A172 (cell line): ENCODE data around the gene PDE10A. TPM values are rescaled to one million over a fixed set of nuclear protein-coding genes. Genes with fewer than 3 reads are reported as not detected.

Experiments used
- DNase-seq: peaks from one replicate; pipeline ENCODE4 v3.0.0-alpha.2; 2015; ENCODE audit warnings: low spot score
- total RNA-seq: library from RNA; depleted of rRNA; stranded (reverse); fragments of >200 nt; shearing (Covaris generic); gene quantifications from 2 replicates; pipeline ENCODE4 v1.2.3, GENCODE V29; 2014

PDE10A gene
- total RNA-seq, 1 experiment from 2014 or later = 13.9 TPM

- no peak for DNase-seq
Measured at GRCh38 chr6:165655191-165655590, 7.8 kb downstream of the PDE10A start.

- DNase-seq = no peak
Measured at GRCh38 chr6:165654144-165654543, 8.9 kb downstream of the PDE10A start.

GRCh38 chr6:165653607-165654006, 9.4 kb downstream of the PDE10A start:
- DNase-seq = no peak

- peak; percentile 28 for DNase-seq
Measured at GRCh38 chr6:165653196-165653595, 9.8 kb downstream of the PDE10A start.

DNA sequence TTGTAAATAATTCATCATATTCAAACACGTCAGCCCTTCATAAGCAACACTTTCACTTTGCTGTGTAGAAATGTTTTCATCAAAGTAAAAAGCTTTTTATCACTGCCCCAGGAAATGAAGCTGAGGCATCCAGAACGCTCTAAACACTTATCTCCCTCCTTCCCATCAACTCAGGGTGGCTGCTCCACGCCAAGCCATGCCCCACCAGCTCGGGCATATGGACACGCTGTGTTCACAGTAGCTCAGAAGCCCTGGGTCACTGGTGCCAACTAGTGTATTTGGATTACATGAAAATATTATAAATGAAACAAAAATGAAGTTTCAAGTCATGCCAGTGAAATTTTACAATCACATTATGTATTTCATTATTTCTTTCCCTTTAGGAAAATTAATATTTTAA, 10.3 kb downstream of the PDE10A start:
- no peak for DNase-seq

DNA sequence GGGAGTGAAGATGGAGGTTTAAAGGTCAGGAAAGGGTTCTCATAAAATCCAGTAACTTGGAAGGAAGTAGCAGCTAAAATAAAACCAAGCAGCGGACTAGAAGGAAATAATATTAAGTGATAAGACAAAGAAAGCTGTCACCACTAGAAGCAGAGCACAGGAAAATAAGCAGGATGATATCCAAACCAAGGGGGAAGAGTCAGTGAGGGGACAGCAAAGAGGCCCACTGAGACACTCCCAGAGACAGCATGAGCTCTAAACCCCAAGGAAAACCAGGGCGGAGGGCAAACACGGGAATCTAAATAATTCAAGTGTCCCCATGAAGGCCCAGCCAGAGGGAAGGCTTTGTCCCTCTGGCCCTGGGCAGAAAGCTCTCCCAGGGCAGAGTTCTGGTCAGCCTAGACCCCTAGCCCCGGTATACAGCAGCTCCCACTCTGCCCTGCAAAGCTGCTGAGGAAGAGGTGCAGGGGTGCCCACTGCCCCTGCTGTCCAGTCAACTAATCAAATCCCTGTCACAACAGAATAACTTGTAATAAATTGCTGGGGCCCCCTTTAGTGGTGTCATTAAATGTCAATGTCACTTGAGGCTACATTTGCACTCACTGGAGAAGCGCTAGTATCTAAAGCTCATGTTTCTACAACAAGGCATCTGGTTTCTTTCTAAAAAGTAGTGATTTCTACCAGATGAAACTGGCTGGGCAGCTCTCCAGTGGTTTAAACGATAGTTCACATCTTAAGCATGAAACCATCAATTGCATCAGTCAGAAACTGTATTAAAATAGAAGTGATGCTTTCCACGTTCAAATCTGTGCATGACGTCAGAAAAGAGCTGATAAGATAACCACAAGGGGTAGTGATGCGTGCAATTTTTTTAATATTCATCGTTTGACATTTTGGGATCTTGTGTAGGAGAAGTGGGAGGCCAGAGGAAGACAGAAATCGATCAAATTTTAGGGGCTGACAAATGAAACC, 13.6 kb downstream of the PDE10A start:
- no peak for DNase-seq

GRCh38 chr6:165647041-165647440, 16.0 kb downstream of the PDE10A start:
- DNase-seq = no peak

GRCh38 chr6:165645919-165646318, 17.1 kb downstream of the PDE10A start:
- no peak for DNase-seq

- DNase-seq = no peak
Measured at GRCh38 chr6:165644586-165645266, 18.3 kb downstream of the PDE10A start.

GRCh38 chr6:165643015-165643414, 20.0 kb downstream of the PDE10A start:
- no peak for DNase-seq

DNA sequence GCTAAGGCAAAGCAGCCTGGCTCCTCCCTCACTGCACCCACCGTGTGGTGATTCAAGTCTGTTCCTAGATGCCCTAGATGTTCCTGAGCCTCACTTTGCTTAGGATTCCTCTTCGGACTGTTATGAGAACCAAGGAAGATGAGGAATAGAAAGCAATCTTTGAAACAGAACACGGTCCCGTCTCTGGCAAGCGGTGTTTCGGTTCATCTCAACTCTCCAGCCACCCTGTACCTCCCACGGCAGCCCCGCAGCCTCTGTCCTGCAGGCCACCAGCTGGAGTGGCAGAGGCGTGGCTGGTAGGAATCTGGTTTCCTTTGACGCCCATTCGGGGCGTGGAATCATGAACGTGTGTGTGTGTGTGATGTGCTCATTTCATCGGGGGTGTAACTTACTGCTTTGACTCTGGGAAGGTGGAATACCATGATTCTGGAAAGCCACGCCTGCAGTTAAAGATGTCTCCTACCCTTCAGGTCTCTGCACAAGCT, 21.3 kb downstream of the PDE10A start:
- DNase-seq = no peak

- DNase-seq = no peak
Measured at GRCh38 chr6:165640806-165641205, 22.2 kb downstream of the PDE10A start.

- no peak for DNase-seq
Measured at GRCh38 chr6:165638530-165638929, 24.5 kb downstream of the PDE10A start.

GRCh38 chr6:165637586-165637985, 25.5 kb downstream of the PDE10A start:
- no peak for DNase-seq

DNA sequence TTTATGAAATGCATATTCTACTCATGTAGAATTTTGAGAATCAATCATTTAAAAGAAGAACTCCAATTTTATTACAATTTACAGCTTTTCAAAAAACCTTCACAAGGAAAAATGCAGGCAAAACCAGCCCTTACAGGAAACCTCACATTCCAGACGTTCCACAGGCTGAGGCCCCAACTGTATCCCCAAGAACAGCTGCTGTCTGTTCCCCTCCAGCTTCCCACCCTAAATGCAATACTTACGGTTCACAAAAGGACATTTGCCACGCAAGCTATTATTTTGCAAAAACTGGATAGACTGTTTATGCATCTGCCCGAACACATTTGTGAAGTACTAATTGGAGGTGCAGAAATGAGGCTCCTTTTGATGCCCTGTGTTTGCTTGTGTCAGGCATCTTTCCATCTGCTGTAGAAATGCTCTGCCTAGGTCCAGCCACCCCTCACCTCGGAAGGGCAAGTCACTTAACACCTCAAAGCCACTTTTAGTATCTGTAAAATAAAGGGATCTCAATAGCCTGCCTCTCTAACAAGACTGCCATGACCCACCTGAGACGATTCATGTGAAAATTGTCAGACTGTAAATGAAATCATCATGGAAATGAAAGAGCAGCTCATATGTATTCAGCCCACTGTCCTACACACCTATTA, 26.5 kb downstream of the PDE10A start:
- DNase-seq = peak; percentile 36

- no peak for DNase-seq
Measured at GRCh38 chr6:165635965-165636364, 27.1 kb downstream of the PDE10A start.

DNA sequence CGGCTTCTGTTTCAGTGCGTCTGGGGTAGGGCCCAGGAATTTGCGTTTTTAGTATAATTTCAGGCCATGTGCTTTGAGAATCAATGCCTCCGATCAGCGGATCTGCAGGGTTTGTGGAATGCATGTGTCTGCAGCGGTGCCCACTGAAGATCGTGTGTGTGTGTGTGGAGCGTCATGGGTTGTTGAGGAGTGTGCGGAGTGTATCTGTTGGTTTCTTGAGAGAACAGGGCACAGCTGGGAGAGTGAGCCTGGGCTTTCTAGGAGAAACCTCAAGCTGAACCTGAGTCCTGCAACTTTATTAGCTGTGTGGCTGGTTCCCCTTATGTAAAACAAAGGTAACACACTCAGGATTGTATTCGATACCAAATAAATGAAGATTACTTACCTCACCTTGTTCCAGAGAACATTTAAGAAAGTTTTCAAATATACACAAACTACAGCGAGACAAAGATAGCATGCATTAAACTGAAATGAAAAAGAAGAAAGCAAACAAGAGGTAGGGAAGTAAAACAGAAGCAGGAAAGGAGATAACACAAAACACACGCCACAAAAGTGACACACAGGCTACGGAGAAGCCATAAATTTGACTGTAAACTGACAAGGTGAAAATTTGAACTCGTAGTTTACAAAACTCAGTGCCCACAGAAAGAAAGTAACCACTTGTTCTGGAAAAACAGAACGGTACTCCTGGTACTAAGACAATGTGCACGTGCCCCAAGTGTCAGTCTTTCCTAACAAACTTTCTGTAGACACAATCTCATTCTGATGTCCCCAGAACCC, 28.8 kb downstream of the PDE10A start:
- no peak for DNase-seq

DNA sequence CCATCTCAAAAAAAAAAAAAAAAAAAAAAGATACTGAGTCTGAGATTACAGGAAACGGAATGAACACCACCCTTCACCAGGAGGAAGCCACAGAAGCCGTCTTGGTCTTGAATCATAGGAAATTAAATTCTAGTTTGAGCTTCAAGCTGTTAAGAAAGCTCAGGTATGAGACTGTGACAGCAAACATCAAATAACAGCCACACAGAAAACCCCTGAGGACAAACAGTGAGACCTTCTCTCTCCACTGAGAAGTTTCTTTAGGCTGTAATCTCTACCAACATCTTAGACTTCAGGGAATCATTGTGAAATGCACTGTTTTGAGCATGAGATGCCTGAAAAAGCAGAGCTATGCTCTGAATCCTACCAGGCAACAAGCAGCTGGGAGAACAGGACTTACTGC, 30.8 kb downstream of the PDE10A start:
- no peak for DNase-seq

DNA sequence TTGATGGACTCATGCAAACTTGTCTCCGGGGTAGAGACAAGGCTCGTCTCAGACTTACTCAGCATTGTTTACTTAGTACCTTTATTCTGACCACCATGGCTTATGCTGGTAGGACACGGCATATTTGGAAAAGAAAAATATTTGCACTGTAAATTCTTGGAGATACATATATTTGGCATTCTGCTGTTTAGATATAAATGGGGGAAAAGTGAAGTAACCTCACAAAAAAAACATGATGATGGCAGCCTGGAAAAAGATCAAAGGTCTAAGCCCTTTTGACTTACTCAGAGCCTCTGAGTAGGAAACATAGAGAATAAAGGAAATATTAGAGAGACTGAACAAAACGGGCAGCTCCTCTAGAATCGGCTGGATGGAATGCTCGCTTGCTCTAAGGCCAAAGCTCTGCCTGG, 32.5 kb downstream of the PDE10A start:
- no peak for DNase-seq

DNA sequence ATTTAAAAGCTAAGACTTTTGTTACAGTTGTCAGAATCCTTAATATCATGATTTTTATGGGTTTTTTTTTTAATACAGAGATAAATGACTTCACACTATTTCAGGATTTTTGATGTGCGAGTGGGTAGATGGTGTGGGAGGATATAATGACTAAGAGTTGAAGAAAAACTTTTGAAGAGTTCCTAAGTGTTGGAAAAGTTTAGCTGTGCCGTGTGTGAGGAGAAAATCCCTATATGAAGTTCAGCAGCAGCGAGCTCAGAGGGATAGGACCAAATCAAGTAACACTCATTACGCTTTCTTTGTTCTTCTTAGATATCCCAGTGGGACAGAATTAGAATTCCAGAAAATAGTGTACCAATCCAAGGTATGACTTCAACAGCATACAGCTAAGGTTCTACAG, 34.1 kb downstream of the PDE10A start:
- no peak for DNase-seq

GRCh38 chr6:165627366-165627765, 35.7 kb downstream of the PDE10A start:
- DNase-seq = no peak

GRCh38 chr6:165626711-165627110, 36.3 kb downstream of the PDE10A start:
- no peak for DNase-seq
